Astrocyte of the spinal cord (primary cell): ENCODE measurements around the gene PDE6A.

ENCODE experiments used
- DNase-seq: peaks from one replicate; pipeline ENCODE4 v3.0.0; 2011; ENCODE audit warnings: low read depth, low spot score
- H3K4me3 ChIP-seq: 2 replicates; pipeline ENCODE4 v1.5.1; 2011; ENCODE audit warnings: low read depth, mild to moderate bottlenecking, low read length, moderate library complexity
- CTCF ChIP-seq: IDR thresholded peaks from 2 replicates; pipeline ENCODE4 v1.5.1; 2012; ENCODE audit warnings: low read depth, mild to moderate bottlenecking, low read length, inconsistent platforms
- in situ Hi-C: cut with HindIII; loops from 2 replicates; pipeline ENCODE4 v1.10.0; 2017; ENCODE audit warnings: low sequenced_read_pairs

Gene PDE6A

GRCh38 chr5:149817539-149818060, 127.0 kb downstream of the PDE6A start:
- TF ChIP-seq CTCF, result no peak
- in situ Hi-C loops, result no loop called here
- no peak for DNase-seq

GRCh38 chr5:149816661-149817060, 127.9 kb downstream of the PDE6A start:
- no peak for TF ChIP-seq CTCF
- in situ Hi-C loops, result no loop called here
- H3K4me3 ChIP-seq, result no peak overlapping the region
- no peak for DNase-seq

More at GRCh38 chr5:149817539-149818060, 127.0 kb downstream of the PDE6A start:
- H3K4me3 ChIP-seq, result no peak overlapping the region

- no peak for DNase-seq
- no peak overlapping the region for H3K4me3 ChIP-seq
- TF ChIP-seq CTCF, result no peak
- in situ Hi-C loops, result no loop called here
Observed at GRCh38 chr5:149811453-149811852, 133.1 kb downstream of the PDE6A start.

GRCh38 chr5:149810856-149811255, 133.7 kb downstream of the PDE6A start:
- no peak overlapping the region for H3K4me3 ChIP-seq
- no peak for TF ChIP-seq CTCF
- DNase-seq, result no peak
- in situ Hi-C loops, result no loop called here

GRCh38 chr5:149809931-149810691, 134.5 kb downstream of the PDE6A start:
- in situ Hi-C loops, result no loop called here
- no peak for DNase-seq
- no peak for TF ChIP-seq CTCF
- no peak overlapping the region for H3K4me3 ChIP-seq

GRCh38 chr5:149808264-149808982, 136.2 kb downstream of the PDE6A start:
- DNase-seq, result no peak
- H3K4me3 ChIP-seq, result no peak overlapping the region
- no peak for TF ChIP-seq CTCF
- in situ Hi-C loops, result no loop called here
